Mesenteric fat pad (tissue), 1 donor: ENCODE measurements around the gene BICRAL. TPM values are rescaled to one million over a fixed set of nuclear protein-coding genes. Genes with fewer than 3 reads are reported as not detected.
"Not testable (repeated sequence)": the region's sequence is repeated elsewhere in the genome, so short reads cannot be mapped to it uniquely, and the experiment has no call there.

Source experiments
- DNase-seq: peaks from one replicate; pipeline ENCODE4 v3.0.0-alpha.2; 2020; ENCODE audit warnings: low spot score
- total RNA-seq: library from RNA; stranded (reverse); fragmentation: NEBNext Ultra II Directional; extraction: Animal tissue kit (Norgen Biotek cat#: 25700); gene quantifications from one replicate; pipeline ENCODE4 v1.2.1, GENCODE V29; 2021
- donor health status: DM: yes; HTN: yes; CAD: no.

Gene BICRAL
- total RNA-seq, 1 donor from 2014 or later: 12.5 TPM

- DNase-seq: no peak
Observed at GRCh38 chr6:42841844-42842584, 60.2 kb downstream of the BICRAL start.

- DNase-seq: no peak
Observed at GRCh38 chr6:42845327-42845694, 63.5 kb downstream of the BICRAL start.

DNA sequence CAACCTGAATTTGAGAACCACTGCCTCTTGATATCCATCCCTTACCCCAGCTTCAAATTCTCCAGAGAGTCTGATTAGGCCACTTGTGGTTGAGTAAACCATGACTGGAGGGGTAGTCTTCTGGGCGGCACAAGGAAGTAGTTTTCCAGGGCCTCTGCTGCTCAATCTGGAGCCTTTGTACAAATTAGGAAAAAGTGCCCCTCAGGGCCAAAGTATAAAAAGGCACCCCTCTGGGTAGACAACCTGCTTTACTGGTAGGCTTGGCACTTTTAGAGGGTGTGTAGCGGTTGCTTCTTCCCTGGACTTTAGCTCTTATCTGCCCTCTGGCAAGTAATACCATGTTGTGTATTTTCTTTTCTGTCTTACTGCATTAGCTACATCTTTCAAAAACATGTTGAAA lies 64.7 kb downstream of the BICRAL start:
- no peak for DNase-seq

DNA sequence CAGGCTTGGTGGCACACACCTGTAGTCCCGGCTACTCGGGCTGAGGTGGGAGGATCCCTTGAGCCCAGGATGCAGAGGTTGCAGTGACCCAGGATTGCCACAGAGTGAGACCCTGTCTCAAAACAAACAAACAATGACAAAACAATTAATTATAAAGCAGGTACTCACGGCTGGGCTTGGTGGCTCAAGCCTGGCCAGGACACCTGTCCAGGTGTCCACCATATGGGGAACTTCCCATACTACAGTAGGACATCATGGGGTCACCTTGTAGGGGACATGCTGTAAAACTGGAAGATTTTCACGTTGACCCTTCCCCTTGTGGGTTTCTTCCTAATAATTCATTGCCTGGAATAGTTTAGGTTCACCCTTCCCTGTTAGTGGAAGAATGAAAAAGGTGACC lies 66.8 kb downstream of the BICRAL start:
- no peak for DNase-seq

GRCh38 chr6:42851599-42851998 lies 69.7 kb downstream of the BICRAL start:
- no peak for DNase-seq

DNA sequence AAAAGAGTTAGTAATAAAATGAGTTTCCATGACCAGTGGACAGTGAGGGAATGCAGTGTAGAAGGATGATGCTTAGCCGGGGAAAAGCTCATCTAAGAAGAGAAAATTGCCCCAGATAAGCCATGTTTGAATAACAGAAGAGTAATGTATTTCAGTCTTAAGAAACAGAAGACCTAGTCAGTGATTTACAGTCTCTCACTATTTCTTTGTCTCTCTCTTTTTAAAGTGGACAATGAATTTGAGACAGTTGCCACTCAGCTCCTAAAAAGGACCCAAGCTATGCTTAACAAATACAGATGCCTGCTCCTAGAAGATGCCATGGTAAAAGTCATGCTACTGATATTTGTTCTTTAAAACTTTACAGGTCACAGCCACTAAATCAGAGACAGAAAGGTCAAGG lies 78.2 kb downstream of the BICRAL start:
- DNase-seq: no peak

DNA sequence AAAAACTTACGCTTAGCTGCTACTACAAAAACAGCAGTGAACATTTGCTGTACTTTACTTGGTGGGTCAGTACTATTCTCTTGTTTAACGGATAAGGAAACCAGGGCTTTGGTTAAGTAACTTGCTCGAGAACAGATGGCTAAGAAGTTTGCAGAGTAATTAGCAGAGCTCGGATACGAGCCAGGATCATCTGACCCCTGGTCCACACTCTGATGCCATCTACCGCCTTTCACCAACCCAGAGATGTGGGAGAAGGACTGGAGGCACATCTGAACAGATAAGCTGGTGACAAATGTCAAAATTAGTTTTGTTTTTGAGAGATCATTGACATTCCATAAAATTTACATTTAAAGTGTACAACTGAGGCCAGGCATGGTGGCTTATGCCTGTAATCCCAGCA lies 78.6 kb downstream of the BICRAL start:
- DNase-seq: no peak

GRCh38 chr6:42864602-42865001 lies 82.8 kb downstream of the BICRAL start:
- no peak for DNase-seq

DNA sequence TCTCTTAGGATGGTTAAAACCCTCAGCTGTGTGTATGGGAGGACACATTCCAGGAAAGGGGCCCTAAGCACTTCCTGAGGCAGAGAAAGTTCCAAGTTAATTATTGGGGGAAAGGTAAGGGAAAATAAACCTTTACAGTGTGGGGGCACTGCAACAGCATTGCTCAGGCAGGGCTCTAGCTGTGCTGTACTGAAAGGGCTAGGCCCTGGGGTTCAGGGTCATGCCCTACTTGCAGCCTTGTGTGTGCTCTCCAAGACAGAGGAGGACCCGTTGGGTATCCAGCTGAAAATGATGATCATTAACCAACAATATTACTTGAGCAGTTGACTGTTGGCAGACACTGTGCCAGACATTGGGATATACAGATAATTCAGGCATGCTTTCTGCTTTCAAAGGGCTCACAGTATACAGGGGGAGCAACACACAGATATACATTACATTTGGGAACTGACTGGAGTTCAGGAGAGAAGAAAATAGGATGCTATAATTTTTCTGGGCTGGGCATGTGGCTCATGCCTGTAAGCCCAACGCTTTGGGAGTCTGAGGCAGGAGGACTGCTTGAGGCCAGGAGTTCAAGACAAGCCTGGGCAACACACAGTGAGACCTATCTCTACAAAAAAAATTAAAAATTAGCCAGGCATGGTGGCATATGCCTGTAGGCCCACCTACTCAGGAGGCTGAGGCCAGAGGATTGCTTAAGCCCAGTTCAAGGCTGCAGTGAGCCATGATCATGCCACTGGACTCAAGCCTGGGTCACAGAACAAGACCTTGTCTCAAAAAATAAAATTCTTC lies 88.5 kb downstream of the BICRAL start:
- no peak for DNase-seq

GRCh38 chr6:42871711-42872110 lies 89.9 kb downstream of the BICRAL start:
- no peak for DNase-seq

DNA sequence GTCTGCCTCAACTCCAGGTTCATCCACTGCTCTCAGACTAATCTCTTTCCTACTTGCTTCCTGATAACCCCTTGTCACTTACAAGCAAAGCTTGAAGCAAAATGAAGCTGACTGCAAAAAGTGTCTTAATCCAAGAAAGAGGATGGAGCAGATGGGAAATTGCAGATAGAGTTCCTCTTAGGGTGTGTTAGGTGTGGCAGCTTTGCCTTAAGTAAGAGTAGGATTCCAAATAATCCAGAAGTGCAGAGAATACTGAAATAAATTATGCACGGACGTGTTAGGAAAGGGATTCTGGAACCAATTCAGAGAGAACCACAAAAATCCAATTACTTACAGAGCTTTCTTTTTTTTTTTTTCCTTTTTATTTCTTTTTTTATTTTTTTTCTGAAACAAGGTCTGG lies 91.5 kb downstream of the BICRAL start:
- no peak for DNase-seq

GRCh38 chr6:42877695-42878094 lies 95.8 kb downstream of the BICRAL start:
- DNase-seq: no peak

DNA sequence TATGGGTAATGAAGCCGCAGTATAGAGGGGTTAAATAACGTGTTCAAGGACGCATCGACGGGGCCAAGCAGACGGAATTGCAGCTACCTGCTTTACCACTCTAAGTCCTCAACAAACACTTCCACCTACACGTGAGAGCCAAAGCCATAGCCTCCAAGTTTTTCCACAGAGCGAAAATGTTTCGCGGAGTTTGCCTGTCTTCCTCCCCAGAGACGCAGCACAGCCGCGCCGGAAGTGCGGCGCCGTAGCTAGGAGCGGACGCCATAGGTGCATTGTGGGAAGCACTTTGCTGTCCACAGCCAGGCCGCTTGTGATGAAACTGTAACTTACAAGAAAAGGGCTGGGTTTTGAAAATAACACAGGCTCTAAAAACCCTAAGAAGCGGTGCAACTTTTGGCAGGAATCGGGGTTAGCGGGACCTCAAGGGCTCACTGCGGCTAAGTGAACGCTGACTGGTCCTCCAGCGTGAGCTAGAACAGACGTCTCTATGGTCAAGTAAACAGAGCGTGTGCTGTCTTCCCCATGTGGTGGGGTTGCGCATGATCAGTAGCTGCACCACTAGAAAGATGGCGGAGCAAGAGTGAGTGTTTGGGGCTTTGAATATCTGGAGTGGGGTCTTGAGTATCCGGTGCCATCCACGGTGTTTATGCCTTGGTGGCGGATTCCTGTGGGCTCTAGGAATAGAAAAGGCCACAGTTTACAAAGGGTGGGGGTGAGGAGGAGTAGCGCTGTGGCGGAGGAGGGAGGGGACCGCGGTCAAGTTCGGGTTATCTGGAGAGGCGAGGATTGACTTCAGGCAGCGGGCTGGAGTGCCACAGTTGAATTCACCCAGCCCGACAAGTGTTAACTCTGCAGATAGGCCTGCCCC lies 97.8 kb downstream of the BICRAL start, which contains the start of gene RPL7L1:
TSS of gene RPL7L1 (plus strand) at position 245 of the 868 bp plus-strand sequence. CDS start at position 540, 295 bp downstream.
- DNase-seq: peak; percentile 91

- DNase-seq: not testable (repeated sequence)
Observed at GRCh38 chr6:42880240-42880817, 98.5 kb downstream of the BICRAL start.

- DNase-seq: not testable (repeated sequence)
Observed at GRCh38 chr6:42880871-42881270, 99.0 kb downstream of the BICRAL start.

DNA sequence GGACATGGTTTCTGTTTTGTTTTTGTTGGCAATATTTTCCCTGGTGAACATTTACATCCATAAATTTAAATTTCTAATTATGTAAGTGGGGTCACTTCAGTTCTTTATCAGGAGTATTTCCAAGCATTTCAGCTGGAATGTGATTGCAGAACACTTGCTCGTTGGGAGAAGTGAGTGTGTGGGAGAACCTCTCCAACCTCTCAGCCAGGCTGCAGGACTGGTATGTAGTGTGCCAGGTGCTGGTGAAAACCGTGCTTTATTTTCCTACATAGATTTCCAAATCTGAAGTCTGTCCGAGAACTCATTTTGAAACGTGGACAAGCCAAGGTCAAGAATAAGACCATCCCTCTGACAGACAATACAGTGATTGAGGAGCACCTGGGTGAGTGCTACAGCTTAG lies 103.8 kb downstream of the BICRAL start:
- no peak for DNase-seq

DNA sequence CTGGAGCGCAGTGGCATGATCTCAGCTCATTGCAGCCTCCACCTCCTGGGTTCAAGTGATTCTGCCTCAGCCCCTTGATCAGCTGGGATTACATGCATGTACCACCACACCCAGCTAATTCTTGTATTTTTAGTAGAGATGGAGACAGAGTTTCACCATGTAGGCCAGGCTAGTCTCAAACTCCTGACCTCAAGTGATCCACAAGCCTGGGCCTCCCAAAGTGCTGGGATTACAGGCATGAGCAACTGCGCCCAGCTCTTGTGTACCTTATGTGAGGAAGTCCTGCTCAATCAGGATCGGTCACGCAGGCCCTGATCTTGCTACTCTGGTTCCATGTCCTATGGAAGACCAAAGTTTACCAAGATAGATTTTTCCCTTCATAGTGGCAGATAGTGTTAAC lies 106.3 kb downstream of the BICRAL start:
- DNase-seq: not testable (repeated sequence)

DNA sequence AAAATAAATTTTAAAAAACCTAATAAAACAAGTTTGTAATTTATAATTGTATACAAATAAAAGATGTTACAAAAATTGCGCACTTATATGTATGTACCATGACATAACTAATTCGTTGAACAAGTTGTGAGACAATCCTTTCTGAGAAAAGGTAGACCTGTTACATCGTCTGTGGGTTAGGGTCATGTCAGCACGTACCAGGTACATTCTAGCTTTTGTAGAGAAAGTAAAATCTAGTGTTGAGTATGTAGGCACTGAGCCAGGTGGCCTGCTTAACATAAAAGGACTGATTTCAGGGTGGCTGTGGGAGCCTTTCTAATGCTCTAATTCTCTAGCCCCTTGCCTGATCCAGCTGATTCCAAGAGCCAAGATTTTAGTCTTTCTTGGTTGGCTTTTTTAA lies 108.0 kb downstream of the BICRAL start:
- no peak for DNase-seq

DNA sequence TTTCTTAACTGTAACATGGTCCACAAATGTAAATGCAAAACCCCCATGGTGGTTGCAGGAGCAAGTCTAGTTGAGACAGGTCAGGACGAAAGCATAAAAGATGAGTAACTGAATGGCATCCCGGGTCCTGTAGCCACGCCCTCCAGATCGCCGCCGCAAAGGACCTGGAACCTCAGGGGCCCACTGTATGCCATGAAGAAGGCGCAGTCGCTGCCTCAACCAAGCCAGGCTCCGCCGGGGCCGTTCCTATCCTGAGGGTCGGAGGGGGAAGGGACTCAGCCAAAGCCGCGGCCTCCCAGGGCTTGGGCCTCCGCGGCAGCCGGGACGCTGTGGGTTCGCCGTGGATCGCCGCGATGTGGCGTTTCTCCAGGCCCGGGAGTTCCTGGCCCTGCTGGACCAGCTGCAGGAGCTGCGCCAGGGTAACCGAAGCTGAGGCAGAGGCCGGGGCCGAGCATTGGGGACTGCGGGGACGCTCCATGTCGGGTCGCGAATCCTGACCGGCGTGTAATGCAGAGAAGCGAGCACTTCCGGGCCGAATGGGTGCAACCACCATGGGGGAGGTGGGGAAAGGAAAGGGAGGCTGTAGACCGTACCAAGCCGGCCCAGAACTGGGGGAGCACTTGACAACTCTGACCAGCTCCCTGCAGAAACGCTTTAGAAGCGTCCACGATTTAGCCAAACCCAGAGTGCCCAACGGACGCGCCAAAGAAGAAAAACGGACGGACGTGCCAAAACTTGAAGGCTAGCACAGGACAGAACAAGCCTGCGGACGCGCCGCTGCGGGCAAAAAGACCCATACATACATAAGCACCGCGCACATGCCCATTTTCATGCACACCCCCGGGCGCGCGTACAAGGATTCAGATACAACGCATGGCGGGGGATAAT lies 108.7 kb downstream of the BICRAL start:
- peak; percentile 94 for DNase-seq

DNA sequence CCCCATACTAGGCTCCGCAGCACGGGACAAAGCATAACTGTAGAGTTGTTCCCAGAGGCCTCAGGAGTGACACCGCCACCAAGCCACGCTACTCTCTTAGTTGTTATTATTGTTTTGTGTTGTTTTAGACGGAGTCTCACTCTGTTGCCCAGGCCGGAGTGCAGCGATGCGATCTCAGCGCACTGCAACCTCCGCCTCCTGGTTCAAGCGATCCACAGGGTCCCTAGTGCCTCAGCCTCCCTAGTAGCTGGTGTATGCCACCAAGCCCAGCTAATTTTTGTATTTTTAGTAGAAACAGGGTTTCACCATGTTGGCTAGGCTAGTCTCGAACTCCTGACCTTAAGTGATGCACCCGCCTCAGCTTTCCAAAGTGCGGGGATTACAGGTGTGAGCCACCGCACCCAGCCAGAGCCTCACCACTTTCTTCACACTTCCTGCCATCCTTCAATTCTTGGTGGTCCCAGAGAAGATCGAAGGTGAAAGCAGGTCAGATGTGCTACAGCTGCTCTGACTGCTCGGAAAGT lies 109.4 kb downstream of the BICRAL start:
- no peak for DNase-seq
